Stimulated activated CD8-positive, alpha-beta memory T cell treated with anti-CD3 and anti-CD28 coated beads, Interleukin-15, amount 100 ng/mL, for 1 hour (primary cell): ENCODE data around the gene CBFA2T2.
"Not testable (repeated sequence)": the region's sequence is repeated elsewhere in the genome, so short reads cannot be mapped to it uniquely, and the experiment has no call there.

Experiments
- DNase-seq: peaks from one replicate; pipeline ENCODE4 v3.0.0-alpha.2; 2020; ENCODE audit warnings: low read depth

The CBFA2T2 gene

DNA sequence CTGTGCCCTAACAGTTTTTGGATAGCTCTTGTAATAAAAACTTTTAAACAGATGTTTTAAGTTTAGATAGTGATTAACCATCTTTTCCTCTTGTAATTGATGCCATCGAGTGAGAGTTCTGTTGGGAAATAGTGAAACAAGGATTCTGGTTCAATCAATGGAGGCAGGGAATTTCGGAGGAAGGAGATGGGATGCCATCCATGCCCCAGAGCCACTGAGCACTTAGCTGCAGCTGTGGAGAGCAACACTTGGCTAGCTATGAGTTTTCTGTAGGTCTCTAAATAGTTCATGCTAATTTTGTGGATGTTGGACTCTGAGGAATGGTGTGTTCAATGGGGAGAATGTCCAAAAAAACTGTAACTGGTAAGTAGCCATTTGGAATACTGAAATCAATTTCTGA, 16.7 kb downstream of the CBFA2T2 start:
- no peak for DNase-seq

DNA sequence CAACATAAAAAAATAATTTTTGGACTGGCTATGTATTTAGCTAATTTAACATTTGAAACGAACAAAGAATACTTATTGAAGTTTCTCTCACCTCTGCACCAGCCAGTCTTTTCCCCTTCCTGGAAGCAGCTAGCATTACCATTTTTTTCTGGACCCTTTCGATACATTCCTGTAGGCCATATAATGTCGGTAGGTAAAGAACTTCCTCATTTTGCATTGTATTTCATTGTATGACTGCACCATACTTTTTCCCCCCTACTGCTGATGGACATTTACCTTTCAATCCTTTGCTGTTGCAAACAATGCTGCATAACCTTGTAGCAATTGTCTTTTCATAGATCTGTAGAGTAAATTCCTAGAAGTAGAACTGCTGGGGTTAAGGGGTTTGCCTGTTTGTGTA, 17.6 kb downstream of the CBFA2T2 start:
- no peak for DNase-seq

DNA sequence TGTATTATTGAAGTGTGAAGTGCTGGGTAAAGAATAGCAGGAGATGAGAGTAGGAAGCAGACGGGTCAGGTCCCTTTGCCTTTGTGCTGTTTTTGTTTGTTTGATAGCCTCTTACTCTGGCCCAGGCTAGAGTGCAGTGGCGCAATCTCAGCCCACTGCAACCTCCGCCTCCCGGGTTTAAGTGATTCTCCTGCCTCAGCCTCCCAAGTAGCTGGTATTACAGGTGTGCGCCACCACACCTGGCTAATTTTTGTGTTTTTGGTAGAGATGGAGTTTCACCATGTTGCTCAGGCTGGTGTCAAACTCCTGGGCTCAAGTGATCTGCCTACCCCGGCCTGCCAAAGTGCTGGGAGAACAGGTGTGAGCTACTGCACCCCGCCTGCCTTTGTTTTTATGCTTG, 18.1 kb downstream of the CBFA2T2 start:
- not testable (repeated sequence) for DNase-seq

- DNase-seq: not testable (repeated sequence)
These were observed 19.2 kb downstream of the CBFA2T2 start for GRCh38 chr20:33509057-33509456.

GRCh38 chr20:33511876-33512275, 22.0 kb downstream of the CBFA2T2 start:
- DNase-seq: not testable (repeated sequence)

DNA sequence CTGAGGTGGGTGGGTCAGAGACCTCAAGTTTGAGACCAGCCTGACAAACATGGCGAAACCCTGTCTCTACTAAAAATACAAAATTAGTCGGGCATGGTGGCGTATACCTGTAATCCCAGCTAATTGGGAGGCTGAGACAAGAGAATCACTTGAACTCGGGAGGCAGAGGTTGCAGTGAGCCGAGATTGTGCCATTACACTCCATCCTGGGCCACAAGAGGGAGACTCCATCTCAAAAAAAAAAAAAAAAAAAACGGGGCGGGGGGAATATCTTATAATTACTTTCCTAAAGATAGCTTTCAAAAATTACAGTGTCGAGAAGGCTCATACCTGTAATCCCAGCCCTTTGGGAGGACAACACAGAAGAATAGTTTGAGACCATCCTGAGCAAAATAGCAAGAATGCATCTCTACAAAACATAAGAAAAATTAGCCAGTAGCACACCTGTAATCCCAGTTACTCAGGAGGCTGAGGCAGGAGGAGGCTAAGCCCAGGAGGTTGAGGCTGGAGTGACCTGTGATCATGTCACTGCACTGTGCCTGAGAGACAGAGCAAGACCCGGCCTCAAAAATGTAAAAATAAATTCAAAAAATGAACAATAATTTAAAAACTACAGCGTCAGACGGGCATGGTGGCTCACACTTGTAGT, 25.8 kb downstream of the CBFA2T2 start:
- no peak for DNase-seq

DNA sequence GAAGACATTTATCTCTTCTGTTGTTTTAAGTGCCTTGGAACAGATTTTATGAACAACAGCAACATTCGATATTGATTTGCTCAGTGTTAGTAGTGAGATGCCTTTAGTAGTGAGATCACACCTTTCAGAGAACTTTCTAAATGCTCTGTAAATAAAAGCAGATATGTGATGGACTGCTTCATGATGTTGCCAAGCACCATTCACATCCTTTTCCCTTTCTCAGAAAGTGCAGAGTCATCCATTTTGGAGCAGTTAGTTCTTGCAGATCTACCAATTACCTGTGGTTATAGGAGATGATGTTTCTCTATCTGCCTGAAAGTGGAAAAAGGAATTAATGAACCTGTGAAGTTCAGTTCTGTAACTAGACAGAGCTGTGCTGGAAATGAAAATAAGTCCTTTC, 27.0 kb downstream of the CBFA2T2 start:
- DNase-seq: no peak

DNA sequence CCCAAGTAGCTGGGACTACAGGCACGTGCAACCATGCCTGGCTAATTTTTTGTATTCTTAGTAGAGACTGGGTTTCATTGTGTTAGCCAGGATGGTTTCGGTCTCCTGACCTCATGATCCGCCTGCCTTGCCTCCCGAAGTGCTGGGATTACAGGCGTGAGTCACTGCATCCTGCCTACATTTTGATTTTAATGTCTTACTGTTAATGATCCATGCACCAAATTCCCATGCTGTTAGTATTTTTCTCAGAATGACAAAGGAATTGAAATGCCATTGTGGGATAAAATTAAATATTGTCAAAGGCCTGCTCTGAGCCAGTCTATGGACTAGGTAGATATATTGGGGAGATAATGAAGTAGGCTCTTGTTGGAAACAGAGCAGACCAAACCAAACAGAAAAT, 28.2 kb downstream of the CBFA2T2 start:
- no peak for DNase-seq

DNA sequence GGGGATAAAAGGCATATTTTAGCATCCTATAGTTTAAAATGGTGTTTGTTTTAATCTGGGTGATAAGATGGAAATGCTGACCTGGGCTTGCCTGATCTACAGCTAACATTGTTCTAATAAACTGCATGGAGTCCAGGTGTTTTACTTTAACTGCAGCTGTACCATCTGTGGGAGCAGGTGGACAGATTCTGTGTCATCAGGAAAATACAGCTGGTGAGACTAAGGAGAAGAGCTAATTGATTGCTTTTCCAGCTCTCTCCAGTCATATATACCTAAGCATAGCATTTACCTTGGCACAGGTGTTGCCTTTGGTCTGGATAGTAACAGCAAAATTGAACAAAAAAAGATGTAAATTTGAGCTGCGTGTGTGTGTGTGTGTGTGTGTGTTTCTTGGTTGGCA, 31.6 kb downstream of the CBFA2T2 start:
- no peak for DNase-seq

- no peak for DNase-seq
These were observed 32.4 kb downstream of the CBFA2T2 start for GRCh38 chr20:33522256-33522820.

GRCh38 chr20:33524261-33524660, 34.4 kb downstream of the CBFA2T2 start:
- DNase-seq: no peak

DNA sequence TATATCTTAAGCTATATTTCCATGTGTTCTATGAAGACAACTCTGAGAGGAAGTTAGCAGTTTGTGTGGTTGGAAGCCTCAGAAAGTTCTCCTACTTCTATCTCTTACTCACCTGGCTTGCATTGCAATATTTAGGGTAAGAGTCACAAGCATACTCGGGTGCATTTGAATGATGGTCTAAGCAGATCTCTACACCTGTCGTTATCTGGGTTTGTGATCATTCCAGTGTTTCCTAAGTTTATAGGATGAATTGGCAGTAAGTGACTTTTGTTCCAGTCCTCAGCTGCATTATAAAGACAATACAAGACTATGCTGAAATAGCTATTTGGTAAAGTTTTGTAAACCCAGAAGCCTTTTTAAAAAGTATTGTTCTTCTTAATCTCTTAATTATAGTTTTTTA, 36.9 kb downstream of the CBFA2T2 start:
- DNase-seq: no peak

- no peak for DNase-seq
These were observed 41.4 kb downstream of the CBFA2T2 start for GRCh38 chr20:33531047-33531877.

GRCh38 chr20:33531885-33532284, 42.0 kb downstream of the CBFA2T2 start:
- no peak for DNase-seq

GRCh38 chr20:33532753-33533459, 43.0 kb downstream of the CBFA2T2 start:
- DNase-seq: no peak

DNA sequence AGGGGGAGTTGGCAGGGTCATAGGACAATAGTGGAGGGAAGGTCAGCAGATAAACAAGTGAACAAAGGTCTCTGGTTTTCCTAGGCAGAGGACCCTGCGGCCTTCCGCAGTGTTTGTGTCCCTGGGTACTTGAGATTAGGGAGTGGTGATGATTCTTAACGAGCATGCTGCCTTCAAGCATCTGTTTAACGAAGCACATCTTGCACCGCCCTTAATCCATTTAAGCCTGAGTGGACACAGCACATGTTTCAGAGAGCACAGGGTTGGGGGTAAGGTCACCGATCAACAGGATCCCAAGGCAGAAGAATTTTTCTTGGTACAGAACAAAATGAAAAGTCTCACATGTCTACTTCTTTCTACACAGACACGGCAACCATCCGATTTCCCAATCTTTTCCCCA, 45.8 kb downstream of the CBFA2T2 start:
- not testable (repeated sequence) for DNase-seq

DNA sequence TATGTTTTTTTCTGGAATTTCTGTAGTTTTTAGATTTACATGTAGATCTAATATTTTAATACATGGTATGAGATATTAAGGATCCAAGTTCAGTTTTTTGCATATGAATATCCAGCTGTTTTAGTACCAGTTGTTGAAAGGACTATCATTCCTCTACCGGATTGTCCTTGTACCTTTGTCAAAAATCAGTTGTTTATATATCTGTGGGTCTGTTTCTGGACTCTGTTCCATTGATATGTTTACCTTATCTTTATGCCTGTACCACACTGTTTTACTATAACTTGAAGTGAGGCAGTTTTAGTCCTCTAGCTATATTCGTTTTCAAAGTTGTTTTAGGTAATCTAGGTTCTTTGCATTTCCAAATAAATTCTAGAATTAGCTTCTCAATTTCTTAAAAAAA, 47.7 kb downstream of the CBFA2T2 start:
- no peak for DNase-seq

GRCh38 chr20:33539129-33539528, 49.2 kb downstream of the CBFA2T2 start:
- no peak for DNase-seq

- DNase-seq: no peak
These were observed 50.5 kb downstream of the CBFA2T2 start for GRCh38 chr20:33540427-33540826.

- no peak for DNase-seq
These were observed 51.2 kb downstream of the CBFA2T2 start for GRCh38 chr20:33541074-33541473.

DNA sequence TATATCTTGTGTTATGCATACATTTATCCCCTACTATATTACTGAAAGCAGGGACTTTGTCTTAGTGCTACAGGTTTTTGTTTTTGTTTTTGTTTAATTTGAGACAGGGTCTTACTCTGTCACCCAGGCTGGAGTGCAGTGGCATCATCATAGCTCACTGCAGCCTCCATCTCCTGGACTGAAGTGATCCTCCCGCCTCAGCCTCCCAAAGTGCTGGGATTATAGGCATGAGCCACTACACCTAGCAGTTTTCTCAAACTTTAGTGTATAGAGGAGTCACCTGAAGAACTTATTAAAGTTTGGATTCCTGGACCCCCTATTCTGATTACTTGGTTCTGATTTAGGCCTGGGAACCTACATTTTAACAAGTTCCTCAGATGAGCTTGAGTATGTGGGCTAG, 51.9 kb downstream of the CBFA2T2 start:
- DNase-seq: no peak

- DNase-seq: no peak
These were observed 55.9 kb downstream of the CBFA2T2 start for GRCh38 chr20:33545763-33546162.
